WTC11 (cell line): Measurements from ENCODE around the gene EIF6.

Experiments used
- SP1 ChIP-seq: sonication (generic); formaldehyde crosslinking; conservative IDR thresholded peaks from 2 replicates; pipeline ENCODE4 v1.8.1; 2022; ENCODE audit warnings: missing genetic modification reagents
- ZNF416 ChIP-seq: fragments of 250-450 bp; sonication (Bioruptor Pico); IDR thresholded peaks from 2 replicates; pipeline ENCODE4 v1.9.0; 2021; ENCODE audit warnings: mild to moderate bottlenecking, inconsistent platforms
- ZNF423 ChIP-seq: fragments of 250-450 bp; sonication (Bioruptor Pico); IDR thresholded peaks from 2 replicates; pipeline ENCODE4 v2.1.2; 2022; ENCODE audit warnings: mild to moderate bottlenecking, moderate library complexity
- TF ChIP-seq, protein P1 (sequence below): fragments of 200-600 bp; IDR thresholded peaks from 2 replicates; pipeline ENCODE4 v1.8.0; 2022; ENCODE audit warnings: antibody characterized with exemption
- TF ChIP-seq, protein P2 (sequence below): fragments of 250-450 bp; sonication (Bioruptor Pico); IDR thresholded peaks from 2 replicates; pipeline ENCODE4 v1.9.0; 2021; ENCODE audit warnings: moderate library complexity, mild to moderate bottlenecking, inconsistent platforms, borderline replicate concordance
- TF ChIP-seq, protein P3 (sequence below): sonication (generic); formaldehyde crosslinking; IDR thresholded peaks from 2 replicates; pipeline ENCODE4 v1.8.1; 2023; ENCODE audit warnings: mild to moderate bottlenecking, missing genetic modification reagents, moderate library complexity

DNA sequence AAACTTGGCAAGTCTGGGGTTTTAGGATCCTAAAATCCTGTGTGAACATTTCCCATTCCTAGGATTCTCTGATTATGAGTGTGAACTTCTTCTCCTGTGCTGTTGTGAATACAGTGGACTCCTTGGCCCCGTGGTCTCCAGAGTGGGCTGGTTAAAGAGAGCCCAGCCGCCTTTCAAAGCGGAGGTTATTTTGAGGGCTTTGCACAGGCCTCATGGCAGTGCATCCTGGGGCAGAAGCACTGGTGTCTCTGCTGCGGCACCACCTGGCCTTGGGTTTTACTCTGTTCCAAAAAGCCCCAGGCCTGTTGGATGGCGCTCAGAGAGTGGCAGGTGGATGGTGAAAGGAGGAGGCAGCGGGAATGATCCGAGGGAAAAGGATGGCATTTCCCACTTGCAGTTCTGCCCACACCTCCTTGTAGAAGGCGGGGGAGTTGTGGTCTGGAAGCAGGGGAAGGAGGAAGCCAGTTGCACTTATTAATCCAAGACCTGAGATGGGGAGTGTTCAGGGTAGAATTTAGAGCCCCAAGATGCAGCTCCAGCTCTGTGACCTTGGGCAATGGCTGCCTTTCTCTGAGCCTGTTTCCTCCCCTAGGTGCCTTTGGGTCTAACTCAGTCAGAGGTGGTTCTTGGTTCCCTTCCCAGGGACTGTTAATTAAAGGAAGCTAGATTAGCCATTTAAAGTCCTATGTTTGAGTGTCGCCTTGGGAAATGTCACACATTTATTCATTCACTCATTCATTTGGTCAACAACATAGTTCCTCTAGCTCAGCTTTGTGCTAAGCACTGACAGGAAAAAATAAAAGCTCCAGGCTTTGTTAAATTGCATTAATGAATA is 35.7 kb downstream of the EIF6 start:
- TF ChIP-seq, protein P1, sequence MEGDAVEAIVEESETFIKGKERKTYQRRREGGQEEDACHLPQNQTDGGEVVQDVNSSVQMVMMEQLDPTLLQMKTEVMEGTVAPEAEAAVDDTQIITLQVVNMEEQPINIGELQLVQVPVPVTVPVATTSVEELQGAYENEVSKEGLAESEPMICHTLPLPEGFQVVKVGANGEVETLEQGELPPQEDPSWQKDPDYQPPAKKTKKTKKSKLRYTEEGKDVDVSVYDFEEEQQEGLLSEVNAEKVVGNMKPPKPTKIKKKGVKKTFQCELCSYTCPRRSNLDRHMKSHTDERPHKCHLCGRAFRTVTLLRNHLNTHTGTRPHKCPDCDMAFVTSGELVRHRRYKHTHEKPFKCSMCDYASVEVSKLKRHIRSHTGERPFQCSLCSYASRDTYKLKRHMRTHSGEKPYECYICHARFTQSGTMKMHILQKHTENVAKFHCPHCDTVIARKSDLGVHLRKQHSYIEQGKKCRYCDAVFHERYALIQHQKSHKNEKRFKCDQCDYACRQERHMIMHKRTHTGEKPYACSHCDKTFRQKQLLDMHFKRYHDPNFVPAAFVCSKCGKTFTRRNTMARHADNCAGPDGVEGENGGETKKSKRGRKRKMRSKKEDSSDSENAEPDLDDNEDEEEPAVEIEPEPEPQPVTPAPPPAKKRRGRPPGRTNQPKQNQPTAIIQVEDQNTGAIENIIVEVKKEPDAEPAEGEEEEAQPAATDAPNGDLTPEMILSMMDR = no peak
- TF ChIP-seq ZNF416 (CRISPR knock-in tag) (no peak), SP1 (no peak), ZNF423 (no peak)
- TF ChIP-seq, protein P2, sequence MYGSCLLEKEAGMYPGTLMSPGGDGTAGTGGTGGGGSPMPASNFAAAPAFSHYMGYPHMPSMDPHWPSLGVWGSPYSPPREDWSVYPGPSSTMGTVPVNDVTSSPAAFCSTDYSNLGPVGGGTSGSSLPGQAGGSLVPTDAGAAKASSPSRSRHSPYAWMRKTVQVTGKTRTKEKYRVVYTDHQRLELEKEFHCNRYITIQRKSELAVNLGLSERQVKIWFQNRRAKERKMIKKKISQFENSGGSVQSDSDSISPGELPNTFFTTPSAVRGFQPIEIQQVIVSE = no peak
- TF ChIP-seq, protein P3, sequence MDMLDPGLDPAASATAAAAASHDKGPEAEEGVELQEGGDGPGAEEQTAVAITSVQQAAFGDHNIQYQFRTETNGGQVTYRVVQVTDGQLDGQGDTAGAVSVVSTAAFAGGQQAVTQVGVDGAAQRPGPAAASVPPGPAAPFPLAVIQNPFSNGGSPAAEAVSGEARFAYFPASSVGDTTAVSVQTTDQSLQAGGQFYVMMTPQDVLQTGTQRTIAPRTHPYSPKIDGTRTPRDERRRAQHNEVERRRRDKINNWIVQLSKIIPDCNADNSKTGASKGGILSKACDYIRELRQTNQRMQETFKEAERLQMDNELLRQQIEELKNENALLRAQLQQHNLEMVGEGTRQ = no peak
